K562 (cell line): ENCODE data around the gene SRGN. TPM values are rescaled to one million over a fixed set of nuclear protein-coding genes. Genes with fewer than 3 reads are reported as not detected.
A peak's percentile ranks its signal among the peaks of the same experiment; 100 is the strongest.

Experiments
- CBFA2T3 ChIP-seq: fragments of 450-650 bp; IDR thresholded peaks from 2 replicates; pipeline ENCODE4 v1.6.1; 2017
- CBX1 ChIP-seq: sonication (generic); IDR thresholded peaks from 2 replicates; pipeline ENCODE4 v1.6.1; 2016; ENCODE audit warnings: antibody characterized with exemption, low read depth, mild to moderate bottlenecking
- CC2D1A ChIP-seq: fragments of 450-650 bp; IDR thresholded peaks from 2 replicates; pipeline ENCODE4 v1.6.1; 2017; ENCODE audit warnings: mild to moderate bottlenecking
- FOSL1 ChIP-seq: fragments of 200-800 bp; sonication (Bioruptor generic); conservative IDR thresholded peaks from 2 replicates; pipeline ENCODE4 v1.6.1; 2016; ENCODE audit warnings: missing genetic modification characterization, missing compliant biosample characterization
- HDAC3 ChIP-seq: fragments of 450-650 bp; IDR thresholded peaks from 2 replicates; pipeline ENCODE4 v1.6.1; 2018; ENCODE audit warnings: borderline replicate concordance, mild to moderate bottlenecking, moderate library complexity; ENCODE audit not compliant: partially characterized antibody
- HOXB6 ChIP-seq: fragments of 250-450 bp; sonication (Bioruptor Pico); IDR thresholded peaks from 2 replicates; pipeline ENCODE4 v1.5.1; 2022; ENCODE audit warnings: mild to moderate bottlenecking, borderline replicate concordance
- MEIS2 ChIP-seq: fragments of 450-650 bp; IDR thresholded peaks from 2 replicates; pipeline ENCODE4 v1.6.1; 2014; ENCODE audit warnings: mild to moderate bottlenecking; ENCODE audit not compliant: partially characterized antibody
- MXI1 ChIP-seq: IDR thresholded peaks from 2 replicates; pipeline ENCODE4 v1.6.1; 2011; ENCODE audit warnings: low read depth, mild to moderate bottlenecking, improper control_type of control experiment, low read length
- NBN ChIP-seq: fragments of 450-650 bp; IDR thresholded peaks from 2 replicates; pipeline ENCODE4 v1.6.1; 2016; ENCODE audit warnings: low read depth, mild to moderate bottlenecking
- PHTF2 ChIP-seq: fragments of 250-450 bp; sonication (Bioruptor Pico); IDR thresholded peaks from 2 replicates; pipeline ENCODE4 v1.5.0; 2021; ENCODE audit warnings: mild to moderate bottlenecking
- PML ChIP-seq: IDR thresholded peaks from 2 replicates; pipeline ENCODE4 v1.6.1; 2012; ENCODE audit warnings: low read length, inconsistent platforms
- POLR2G ChIP-seq: fragments of 200-400 bp; formaldehyde crosslinking; IDR thresholded peaks from 2 replicates; pipeline ENCODE4 v1.6.1; 2017; ENCODE audit warnings: low read depth, mild to moderate bottlenecking, antibody characterized with exemption, low read length, moderate library complexity
- SNIP1 ChIP-seq: fragments of 450-650 bp; IDR thresholded peaks from 2 replicates; pipeline ENCODE4 v1.7.1; 2017; ENCODE audit warnings: low read depth, mild to moderate bottlenecking
- WHSC1 ChIP-seq: IDR thresholded peaks from one replicate; pipeline ENCODE4 v1.6.1; 2012; ENCODE audit warnings: low read length, control low read depth, inconsistent platforms
- ZBTB8A ChIP-seq: fragments of 450-650 bp; IDR thresholded peaks from 2 replicates; pipeline ENCODE4 v1.6.1; 2018; ENCODE audit warnings: mild to moderate bottlenecking, moderate library complexity; ENCODE audit not compliant: partially characterized antibody
- ZFP36 ChIP-seq: fragments of 150-350 bp; IDR thresholded peaks from 2 replicates; pipeline ENCODE4 v1.6.1; 2018; ENCODE audit warnings: low read length, low read depth; ENCODE audit not compliant: partially characterized antibody
- ZNF124 ChIP-seq: sonication (generic); formaldehyde crosslinking; IDR thresholded peaks from 2 replicates; pipeline ENCODE4 v1.8.1; 2022; ENCODE audit warnings: missing genetic modification reagents
- ZNF143 ChIP-seq: sonication (generic); formaldehyde crosslinking; IDR thresholded peaks from 2 replicates; pipeline ENCODE4 v1.9.0; 2022; ENCODE audit warnings: mild to moderate bottlenecking, missing genetic modification reagents
- ZNF282 ChIP-seq: sonication (generic); formaldehyde crosslinking; IDR thresholded peaks from 2 replicates; pipeline ENCODE4 v1.8.1; 2023; ENCODE audit warnings: missing genetic modification reagents
- ZNF586 ChIP-seq: fragments of 450-650 bp; formaldehyde crosslinking; conservative IDR thresholded peaks from 2 replicates; pipeline ENCODE4 v1.4.0; 2020; ENCODE audit warnings: mild to moderate bottlenecking, moderate library complexity
- ZNF699 ChIP-seq: fragments of 250-450 bp; sonication (Bioruptor Pico); IDR thresholded peaks from 2 replicates; pipeline ENCODE4 v1.8.0; 2021; ENCODE audit warnings: mild to moderate bottlenecking, moderate library complexity; ENCODE audit not compliant: insufficient replicate concordance
- polyA plus RNA-seq, 8 experiments: library from polyadenylated mRNA; depleted of rRNA in 4 of 8; stranded (reverse) in 5 of 8; unstranded in 3 of 8; fragments of >200 nt; fragmentation: Nextera tagmentation in 2 of 8; fragmentation: Illumina TruSeq in 1 of 8; extraction: Ambion mirVana in 2 of 8; extraction: Trizol in 1 of 8; gene quantifications; 2 replicates each; pipeline versions ENCODE4 v1.2.1 to v1.2.3, GENCODE V29; 2011 to 2014; ENCODE audit warnings: inconsistent platforms in 1 of 8, missing spikeins in 1 of 8
- total RNA-seq, 7 experiments: library from RNA; depleted of rRNA in 6 of 7; stranded (reverse); fragments of >200 nt in 6 of 7; fragmentation: Illumina TruSeq in 2 of 7; extraction: Trizol in 2 of 7; gene quantifications; 2 replicates each; pipeline versions ENCODE4 v1.2.1 to v1.2.3, GENCODE V29; 2011 to 2021; ENCODE audit warnings: low replicate concordance in 1 of 7
- TF ChIP-seq, protein P1 (sequence below), 3 experiments: IDR thresholded peaks in 2 of 3; conservative IDR thresholded peaks in 1 of 3; 2 replicates each; pipeline ENCODE4 v1.5.1; 2011 to 2012; ENCODE audit warnings: low read length in 3 of 3, mild to moderate bottlenecking in 3 of 3, control low read depth in 2 of 3, improper control_type of control experiment in 1 of 3, inconsistent platforms in 1 of 3, low read depth in 1 of 3, mixed read lengths in 1 of 3, moderate library complexity in 1 of 3; ENCODE audit not compliant: insufficient read depth in 2 of 3
- TF ChIP-seq, protein P2 (sequence below): sonication (generic); formaldehyde crosslinking; IDR thresholded peaks from 2 replicates; pipeline ENCODE4 v1.8.0; 2023; ENCODE audit warnings: missing genetic modification reagents, mild to moderate bottlenecking, borderline replicate concordance

The SRGN gene
- total and polyA plus RNA-seq, 9 of the 15 experiments (the other 6 are each of a cell fraction or from before 2014, with no cell fraction given) = 136 to 304 (median 180) TPM

DNA sequence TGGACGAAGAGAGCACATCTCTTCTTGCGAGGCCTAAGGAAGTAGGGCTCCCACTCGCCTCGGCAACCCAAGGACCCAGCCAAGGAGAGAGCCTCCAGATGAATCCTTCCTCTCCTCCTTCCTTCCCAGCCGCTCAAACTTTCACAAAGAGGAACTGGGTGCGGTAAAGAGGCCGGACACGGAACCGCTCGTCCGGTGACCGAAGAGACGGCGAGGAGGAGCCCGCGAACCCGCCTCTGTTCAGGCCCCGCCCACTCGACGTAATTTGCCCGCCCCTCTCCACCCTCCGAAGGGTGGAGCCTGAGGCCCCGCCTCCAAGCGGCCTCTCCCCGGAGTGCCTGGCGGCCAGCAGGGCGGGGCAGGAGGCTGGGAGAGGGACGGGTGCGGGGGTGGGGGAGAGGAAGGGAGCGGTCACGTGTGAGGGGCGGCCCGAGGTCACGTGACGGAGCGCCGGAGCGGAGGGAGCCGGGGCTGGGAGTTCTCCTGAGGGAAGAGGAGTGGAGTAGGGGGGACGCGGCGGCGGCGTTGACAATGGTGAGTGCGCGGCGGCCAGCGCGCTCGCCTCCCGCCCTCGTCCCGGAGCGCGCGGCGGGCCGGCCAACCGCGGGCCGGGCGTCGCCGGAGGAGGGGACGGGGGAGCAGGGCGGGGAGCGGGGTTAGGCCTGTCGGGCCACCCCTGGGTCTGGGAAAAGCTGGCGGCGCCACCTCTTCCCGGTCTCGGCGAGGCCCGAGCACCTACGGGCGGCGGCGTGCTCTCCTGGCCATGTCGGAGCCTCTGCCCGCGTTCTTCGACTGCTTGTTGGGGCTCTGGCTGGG, 36.1 kb downstream of the SRGN start, which contains the start of gene VPS26A (continued):
- TF ChIP-seq CBX1 = 0 out of 2 replicates have a peak, but pooled peaks have one; percentile 12
- TF ChIP-seq CC2D1A = 0 out of 2 replicates have a peak, but pooled peaks have one; percentile 10
- TF ChIP-seq ZNF124 (CRISPR knock-in tag) = no peak
- no peak for TF ChIP-seq HDAC3
- no peak for TF ChIP-seq ZNF586 (CRISPR knock-in tag)
- TF ChIP-seq POLR2G = peak; percentile 94
- no peak for TF ChIP-seq MXI1
- TF ChIP-seq, protein P1, sequence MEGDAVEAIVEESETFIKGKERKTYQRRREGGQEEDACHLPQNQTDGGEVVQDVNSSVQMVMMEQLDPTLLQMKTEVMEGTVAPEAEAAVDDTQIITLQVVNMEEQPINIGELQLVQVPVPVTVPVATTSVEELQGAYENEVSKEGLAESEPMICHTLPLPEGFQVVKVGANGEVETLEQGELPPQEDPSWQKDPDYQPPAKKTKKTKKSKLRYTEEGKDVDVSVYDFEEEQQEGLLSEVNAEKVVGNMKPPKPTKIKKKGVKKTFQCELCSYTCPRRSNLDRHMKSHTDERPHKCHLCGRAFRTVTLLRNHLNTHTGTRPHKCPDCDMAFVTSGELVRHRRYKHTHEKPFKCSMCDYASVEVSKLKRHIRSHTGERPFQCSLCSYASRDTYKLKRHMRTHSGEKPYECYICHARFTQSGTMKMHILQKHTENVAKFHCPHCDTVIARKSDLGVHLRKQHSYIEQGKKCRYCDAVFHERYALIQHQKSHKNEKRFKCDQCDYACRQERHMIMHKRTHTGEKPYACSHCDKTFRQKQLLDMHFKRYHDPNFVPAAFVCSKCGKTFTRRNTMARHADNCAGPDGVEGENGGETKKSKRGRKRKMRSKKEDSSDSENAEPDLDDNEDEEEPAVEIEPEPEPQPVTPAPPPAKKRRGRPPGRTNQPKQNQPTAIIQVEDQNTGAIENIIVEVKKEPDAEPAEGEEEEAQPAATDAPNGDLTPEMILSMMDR (IDR thresholded peaks at IDR 0.05 in 2 of 3, conservative IDR thresholded peaks at IDR 0.05 in 1 of 3; ENCODE audit: insufficient read depth in 2 of 3, low read depth in 1 of 3, low read length in 3 of 3) = peak in 2 of 3 experiments; percentile 21 to 65; a peak in 2 of 6 replicates
- no peak for TF ChIP-seq SNIP1
- TF ChIP-seq FOSL1 = peak; percentile 40
- no peak for TF ChIP-seq ZBTB8A
- TF ChIP-seq CBFA2T3 = 0 out of 2 replicates have a peak, but pooled peaks have one; percentile 5
- TF ChIP-seq ZNF699 (CRISPR knock-in tag) = no peak
- TF ChIP-seq, protein P2, sequence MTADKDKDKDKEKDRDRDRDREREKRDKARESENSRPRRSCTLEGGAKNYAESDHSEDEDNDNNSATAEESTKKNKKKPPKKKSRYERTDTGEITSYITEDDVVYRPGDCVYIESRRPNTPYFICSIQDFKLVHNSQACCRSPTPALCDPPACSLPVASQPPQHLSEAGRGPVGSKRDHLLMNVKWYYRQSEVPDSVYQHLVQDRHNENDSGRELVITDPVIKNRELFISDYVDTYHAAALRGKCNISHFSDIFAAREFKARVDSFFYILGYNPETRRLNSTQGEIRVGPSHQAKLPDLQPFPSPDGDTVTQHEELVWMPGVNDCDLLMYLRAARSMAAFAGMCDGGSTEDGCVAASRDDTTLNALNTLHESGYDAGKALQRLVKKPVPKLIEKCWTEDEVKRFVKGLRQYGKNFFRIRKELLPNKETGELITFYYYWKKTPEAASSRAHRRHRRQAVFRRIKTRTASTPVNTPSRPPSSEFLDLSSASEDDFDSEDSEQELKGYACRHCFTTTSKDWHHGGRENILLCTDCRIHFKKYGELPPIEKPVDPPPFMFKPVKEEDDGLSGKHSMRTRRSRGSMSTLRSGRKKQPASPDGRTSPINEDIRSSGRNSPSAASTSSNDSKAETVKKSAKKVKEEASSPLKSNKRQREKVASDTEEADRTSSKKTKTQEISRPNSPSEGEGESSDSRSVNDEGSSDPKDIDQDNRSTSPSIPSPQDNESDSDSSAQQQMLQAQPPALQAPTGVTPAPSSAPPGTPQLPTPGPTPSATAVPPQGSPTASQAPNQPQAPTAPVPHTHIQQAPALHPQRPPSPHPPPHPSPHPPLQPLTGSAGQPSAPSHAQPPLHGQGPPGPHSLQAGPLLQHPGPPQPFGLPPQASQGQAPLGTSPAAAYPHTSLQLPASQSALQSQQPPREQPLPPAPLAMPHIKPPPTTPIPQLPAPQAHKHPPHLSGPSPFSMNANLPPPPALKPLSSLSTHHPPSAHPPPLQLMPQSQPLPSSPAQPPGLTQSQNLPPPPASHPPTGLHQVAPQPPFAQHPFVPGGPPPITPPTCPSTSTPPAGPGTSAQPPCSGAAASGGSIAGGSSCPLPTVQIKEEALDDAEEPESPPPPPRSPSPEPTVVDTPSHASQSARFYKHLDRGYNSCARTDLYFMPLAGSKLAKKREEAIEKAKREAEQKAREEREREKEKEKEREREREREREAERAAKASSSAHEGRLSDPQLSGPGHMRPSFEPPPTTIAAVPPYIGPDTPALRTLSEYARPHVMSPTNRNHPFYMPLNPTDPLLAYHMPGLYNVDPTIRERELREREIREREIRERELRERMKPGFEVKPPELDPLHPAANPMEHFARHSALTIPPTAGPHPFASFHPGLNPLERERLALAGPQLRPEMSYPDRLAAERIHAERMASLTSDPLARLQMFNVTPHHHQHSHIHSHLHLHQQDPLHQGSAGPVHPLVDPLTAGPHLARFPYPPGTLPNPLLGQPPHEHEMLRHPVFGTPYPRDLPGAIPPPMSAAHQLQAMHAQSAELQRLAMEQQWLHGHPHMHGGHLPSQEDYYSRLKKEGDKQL (CRISPR knock-in tag) = no peak
- TF ChIP-seq PHTF2 = no peak
- TF ChIP-seq HOXB6 (CRISPR knock-in tag) = no peak
- TF ChIP-seq WHSC1 = no peak
- peak; percentile 15 for TF ChIP-seq MEIS2
- no peak for TF ChIP-seq ZNF143
- peak; percentile 93 for TF ChIP-seq PML
- peak; percentile 5 for TF ChIP-seq ZFP36
- TF ChIP-seq ZNF282 = no peak
- TF ChIP-seq NBN = no peak; the same call in none of the 2 replicates
